Fibroblast of mammary gland (primary cell): ENCODE results near the gene EXOC6.

Source experiments
- DNase-seq: peaks from one replicate; pipeline ENCODE4 v3.0.0-alpha.2; 2010; ENCODE audit warnings: low read depth
- H3K4me3 ChIP-seq: 2 replicates; pipeline ENCODE4 v1.5.1; 2011; ENCODE audit warnings: low read depth, mild to moderate bottlenecking, low read length, moderate library complexity; ENCODE audit not compliant: control insufficient read depth
- TF ChIP-seq, protein P1 (sequence below): conservative IDR thresholded peaks from 2 replicates; pipeline ENCODE4 v1.5.1; 2011; ENCODE audit warnings: low read depth, low read length, inconsistent platforms; ENCODE audit not compliant: control insufficient read depth, insufficient read depth

The EXOC6 gene

DNA sequence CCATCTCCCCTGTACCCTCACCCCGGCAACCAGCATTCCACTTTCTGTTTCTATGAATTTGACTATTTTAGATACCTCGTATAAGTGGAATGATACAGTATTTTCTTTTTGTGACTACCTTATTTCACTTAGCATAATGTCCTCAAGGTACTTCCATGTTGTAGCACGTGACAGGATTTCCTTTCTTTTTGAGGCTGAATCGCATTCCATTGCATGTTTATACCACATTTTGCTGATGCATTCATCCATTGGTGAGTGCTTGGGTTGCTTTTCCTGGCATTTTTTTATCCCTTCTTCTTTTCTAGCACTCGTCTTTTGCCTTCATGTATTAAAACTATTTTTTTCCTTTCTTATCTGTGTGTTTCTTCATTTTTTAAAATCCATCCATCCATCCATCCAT lies 22.3 kb upstream of the EXOC6 start:
- TF ChIP-seq, protein P1, sequence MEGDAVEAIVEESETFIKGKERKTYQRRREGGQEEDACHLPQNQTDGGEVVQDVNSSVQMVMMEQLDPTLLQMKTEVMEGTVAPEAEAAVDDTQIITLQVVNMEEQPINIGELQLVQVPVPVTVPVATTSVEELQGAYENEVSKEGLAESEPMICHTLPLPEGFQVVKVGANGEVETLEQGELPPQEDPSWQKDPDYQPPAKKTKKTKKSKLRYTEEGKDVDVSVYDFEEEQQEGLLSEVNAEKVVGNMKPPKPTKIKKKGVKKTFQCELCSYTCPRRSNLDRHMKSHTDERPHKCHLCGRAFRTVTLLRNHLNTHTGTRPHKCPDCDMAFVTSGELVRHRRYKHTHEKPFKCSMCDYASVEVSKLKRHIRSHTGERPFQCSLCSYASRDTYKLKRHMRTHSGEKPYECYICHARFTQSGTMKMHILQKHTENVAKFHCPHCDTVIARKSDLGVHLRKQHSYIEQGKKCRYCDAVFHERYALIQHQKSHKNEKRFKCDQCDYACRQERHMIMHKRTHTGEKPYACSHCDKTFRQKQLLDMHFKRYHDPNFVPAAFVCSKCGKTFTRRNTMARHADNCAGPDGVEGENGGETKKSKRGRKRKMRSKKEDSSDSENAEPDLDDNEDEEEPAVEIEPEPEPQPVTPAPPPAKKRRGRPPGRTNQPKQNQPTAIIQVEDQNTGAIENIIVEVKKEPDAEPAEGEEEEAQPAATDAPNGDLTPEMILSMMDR: no peak
- DNase-seq: no peak
- H3K4me3 ChIP-seq: no peak overlapping the region

DNA sequence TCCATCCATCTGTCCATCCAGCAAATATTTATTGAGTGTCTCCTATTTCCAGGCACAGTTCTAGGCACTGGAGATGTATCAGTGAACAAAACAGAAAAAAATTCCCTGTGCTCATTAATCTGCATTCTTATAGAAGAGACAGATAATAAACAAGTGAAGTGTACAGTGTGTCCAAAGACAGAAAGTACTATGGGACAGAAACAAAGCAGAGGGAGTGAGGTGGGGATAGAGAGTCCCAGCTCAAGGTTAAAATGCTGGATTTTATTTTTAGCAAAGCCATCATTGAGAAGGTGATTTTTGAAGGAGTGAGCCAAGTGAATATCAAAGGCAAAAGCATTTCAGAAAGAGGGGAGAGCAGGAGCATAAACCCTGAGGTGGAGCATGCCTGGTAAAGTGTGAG lies 21.8 kb upstream of the EXOC6 start:
- TF ChIP-seq, protein P1: no peak
- no peak for DNase-seq
- no peak overlapping the region for H3K4me3 ChIP-seq

DNA sequence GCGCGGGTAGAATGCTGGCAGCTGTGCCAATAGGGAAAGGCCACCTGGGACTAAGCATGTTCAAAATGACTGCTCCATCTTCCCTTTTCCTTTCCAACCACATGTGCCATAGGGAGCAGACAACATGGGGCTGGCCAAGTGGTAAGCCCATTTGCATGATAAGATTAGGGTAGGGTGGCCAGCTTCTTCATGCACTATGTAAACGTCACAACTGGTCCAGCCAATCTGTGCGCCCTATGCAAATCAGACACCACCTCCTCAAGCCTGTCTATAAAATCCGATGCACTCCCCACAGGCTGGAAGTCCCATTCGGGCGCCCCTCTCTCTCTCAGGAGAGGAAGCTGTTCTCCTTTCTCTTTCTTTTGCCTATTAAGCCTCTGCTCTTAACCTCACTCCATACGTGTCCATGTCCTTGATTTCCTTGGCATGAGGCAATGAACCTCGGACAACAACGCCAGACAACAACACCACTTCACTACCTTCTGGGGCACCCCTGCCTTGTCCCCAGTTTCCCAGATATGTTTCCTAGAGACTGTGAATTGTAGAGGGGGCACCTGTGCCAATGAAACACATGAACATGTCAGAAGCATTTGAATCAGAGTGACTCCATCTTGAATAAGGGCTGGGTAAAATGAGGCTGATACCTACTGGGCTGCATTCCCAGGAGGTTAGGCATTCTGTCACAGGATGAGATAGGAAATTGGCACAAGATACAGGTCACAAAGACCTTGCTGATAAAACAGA lies 19.1 kb upstream of the EXOC6 start:
- H3K4me3 ChIP-seq: no peak overlapping the region
- DNase-seq: no peak
- TF ChIP-seq, protein P1: no peak

DNA sequence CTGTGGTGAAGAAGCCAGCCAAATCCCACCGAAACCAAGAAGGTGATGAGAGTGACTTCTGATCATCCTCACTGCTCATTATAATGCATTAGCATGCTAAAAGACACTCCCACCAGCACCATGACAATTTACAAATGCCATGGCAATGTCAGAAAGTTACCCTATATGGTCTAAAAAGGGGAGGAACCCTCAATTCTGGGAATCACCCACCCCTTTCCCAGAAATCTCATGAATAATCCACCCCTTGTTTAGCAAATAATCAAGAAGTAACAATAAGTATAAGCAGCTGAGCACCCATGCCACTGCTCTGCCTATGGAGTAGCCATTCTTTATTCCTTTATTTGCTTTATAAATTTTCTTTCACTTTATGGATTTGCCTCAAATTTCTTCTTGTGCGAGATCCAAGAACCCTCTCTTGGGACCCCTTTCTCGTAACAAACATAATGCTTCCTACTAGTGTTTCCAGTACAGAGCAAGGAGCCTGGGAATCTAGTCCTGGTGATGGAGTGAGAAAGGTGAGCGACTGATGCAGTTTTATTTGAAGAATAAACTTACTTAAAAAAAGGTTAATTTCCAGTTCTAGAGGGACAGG lies 18.4 kb upstream of the EXOC6 start:
- no peak for DNase-seq
- TF ChIP-seq, protein P1: no peak
- H3K4me3 ChIP-seq: no peak overlapping the region

DNA sequence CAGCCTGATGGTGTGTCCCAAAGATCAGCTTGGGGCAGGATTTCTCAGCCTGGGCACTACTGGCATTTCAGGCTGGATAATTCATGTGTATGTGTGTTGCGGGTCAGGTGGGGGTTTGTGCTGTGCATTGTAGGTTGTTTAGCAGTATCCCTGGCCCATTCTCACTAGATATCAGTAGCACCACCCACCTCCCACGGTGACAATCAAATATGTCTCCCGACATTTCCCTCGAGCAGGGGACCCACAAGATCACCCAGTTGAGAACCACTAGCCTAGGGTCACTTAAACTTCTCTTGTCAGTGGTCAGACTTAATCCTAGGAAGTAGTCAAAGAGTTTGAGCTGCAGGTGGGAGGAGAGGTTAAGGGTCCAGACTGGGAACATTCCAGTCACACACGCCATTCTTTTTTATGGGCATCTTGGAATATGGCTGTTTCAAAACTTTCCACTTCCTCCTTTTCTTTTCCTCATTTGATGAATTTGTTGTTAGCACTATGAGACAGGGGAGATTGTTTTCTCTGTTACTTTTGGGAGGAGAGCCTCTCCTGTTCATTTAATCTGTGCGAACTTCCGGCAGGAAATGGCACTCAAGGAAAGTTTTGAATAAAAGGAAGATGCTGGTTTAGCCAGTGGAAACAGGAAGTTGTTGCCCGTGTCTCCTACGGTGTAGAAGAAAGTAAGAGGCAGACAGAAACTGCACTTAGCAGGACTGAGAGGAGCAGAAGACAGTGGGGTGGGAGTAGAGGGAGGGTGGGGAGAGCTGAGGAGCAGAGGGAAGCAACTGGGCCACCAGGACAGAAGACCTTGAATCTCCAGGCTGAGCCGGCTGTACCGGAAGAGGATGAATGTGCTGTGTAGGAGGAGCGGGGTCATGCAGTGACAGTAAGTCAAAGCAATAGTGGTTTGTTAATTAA lies 17.6 kb upstream of the EXOC6 start:
- DNase-seq: no peak
- TF ChIP-seq, protein P1: no peak
- no peak overlapping the region for H3K4me3 ChIP-seq

DNA sequence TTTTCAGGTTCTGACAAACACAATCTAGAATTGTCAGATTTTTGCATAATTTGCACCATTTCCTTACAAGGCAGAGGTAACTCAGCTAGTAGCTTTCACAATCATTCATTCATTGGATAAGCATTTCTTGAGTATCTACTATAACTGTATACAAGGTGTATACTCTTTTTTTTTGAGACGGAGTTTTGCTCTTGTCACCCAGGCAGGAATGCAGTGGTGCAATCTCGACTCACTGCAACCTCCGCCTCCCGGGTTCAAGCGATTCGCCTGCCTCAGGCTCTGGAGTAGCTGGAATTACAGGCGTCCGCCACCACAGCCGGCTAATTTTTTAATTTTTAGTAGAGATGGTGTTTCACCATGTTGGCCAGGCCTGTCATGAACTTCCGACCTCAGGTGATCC lies 16.2 kb upstream of the EXOC6 start:
- DNase-seq: no peak
- H3K4me3 ChIP-seq: no peak overlapping the region
- TF ChIP-seq, protein P1: no peak
